Neuronal stem cell (in vitro differentiated cells): ENCODE measurements around the gene GRIP2.

Source experiments
- DNase-seq: peaks from one replicate; pipeline ENCODE4 v3.0.0-alpha.2; 2013; ENCODE audit warnings: low spot score
- H2AFZ ChIP-seq: one replicate; pipeline ENCODE4 v1.6.1; 2013; ENCODE audit warnings: mild to moderate bottlenecking, low read length, inconsistent platforms
- H2AK5ac ChIP-seq: 2 replicates; pipeline ENCODE4 v1.6.1; 2013; ENCODE audit warnings: low read depth, mild to moderate bottlenecking, inconsistent platforms, low read length, moderate library complexity, mixed read lengths
- H2BK120ac ChIP-seq: 2 replicates; pipeline ENCODE4 v1.6.1; 2013; ENCODE audit warnings: low read depth, mild to moderate bottlenecking, inconsistent platforms, low read length, moderate library complexity, mixed read lengths
- H2BK12ac ChIP-seq: one replicate; pipeline ENCODE4 v1.6.1; 2013; ENCODE audit warnings: low read length, inconsistent platforms
- H2BK15ac ChIP-seq: 2 replicates; pipeline ENCODE4 v1.6.1; 2013; ENCODE audit warnings: mild to moderate bottlenecking, low read length, inconsistent platforms, mixed read lengths
- H2BK5ac ChIP-seq: one replicate; pipeline ENCODE4 v1.6.1; 2013; ENCODE audit warnings: inconsistent platforms, mild to moderate bottlenecking, low read length, moderate library complexity
- H3K14ac ChIP-seq: one replicate; pipeline ENCODE4 v1.6.1; 2013; ENCODE audit warnings: low read length, inconsistent platforms
- H3K18ac ChIP-seq: 2 replicates; pipeline ENCODE4 v1.6.1; 2013; ENCODE audit warnings: low read length, inconsistent platforms
- H3K23ac ChIP-seq: 2 replicates; pipeline ENCODE4 v1.6.1; 2013; ENCODE audit warnings: low read depth, mild to moderate bottlenecking, mixed read lengths, low read length, inconsistent platforms; ENCODE audit not compliant: poor library complexity
- H3K27ac ChIP-seq: replicated peaks from 3 replicates; pipeline ENCODE4 v1.5.1; 2013; ENCODE audit warnings: low read length, inconsistent platforms
- H3K27me3 ChIP-seq, 3 experiments: 2 replicates each; pipeline ENCODE4 v1.6.1; 2013; ENCODE audit warnings: low read length in 3 of 3, mild to moderate bottlenecking in 2 of 3, inconsistent platforms in 1 of 3, low read depth in 1 of 3, mixed read lengths in 1 of 3, moderate library complexity in 1 of 3; ENCODE audit not compliant: control insufficient read depth in 3 of 3, insufficient read depth in 3 of 3
- H3K36me3 ChIP-seq, 2 donors: replicated peaks in 1 of 2; 2 replicates each; pipeline ENCODE4 v1.6.1; 2013; ENCODE audit warnings: low read length in 2 of 2; ENCODE audit not compliant: control insufficient read depth in 2 of 2, insufficient read depth in 2 of 2
- H3K4ac ChIP-seq: 2 replicates; pipeline ENCODE4 v1.6.1; 2013; ENCODE audit warnings: inconsistent platforms, mild to moderate bottlenecking, low read length, moderate library complexity
- H3K4me1 ChIP-seq, 2 donors: 1 replicate in 1 of 2; 2 replicates in 1 of 2; pipeline ENCODE4 v1.6.1; 2013; ENCODE audit warnings: low read length in 2 of 2, low read depth in 1 of 2; ENCODE audit not compliant: control insufficient read depth in 2 of 2, insufficient read depth in 1 of 2
- H3K4me2 ChIP-seq: one replicate; pipeline ENCODE4 v1.6.1; 2013; ENCODE audit warnings: mild to moderate bottlenecking, low read length, inconsistent platforms; ENCODE audit not compliant: insufficient read depth, poor library complexity, severe bottlenecking
- H3K4me3 ChIP-seq, 2 donors: 2 replicates each; pipeline ENCODE4 v1.5.1; 2013; ENCODE audit warnings: low read length in 2 of 2, mild to moderate bottlenecking in 2 of 2, inconsistent platforms in 1 of 2, moderate library complexity in 1 of 2
- H3K79me1 ChIP-seq: one replicate; pipeline ENCODE4 v1.6.1; 2013; ENCODE audit warnings: low read depth, mild to moderate bottlenecking, inconsistent platforms, low read length, moderate library complexity
- H3K9ac ChIP-seq: one replicate; pipeline ENCODE4 v1.6.1; 2013; ENCODE audit warnings: mild to moderate bottlenecking, low read depth, low read length, inconsistent platforms; ENCODE audit not compliant: poor library complexity
- H3K9me3 ChIP-seq, 2 donors: replicated peaks in 1 of 2; 2 replicates each; pipeline versions ENCODE3 to v1.6.1; 2013; ENCODE audit warnings: low read length in 2 of 2, mild to moderate bottlenecking in 2 of 2, inconsistent platforms in 1 of 2, low read depth in 1 of 2, mixed read lengths in 1 of 2, moderate library complexity in 1 of 2; ENCODE audit not compliant: control insufficient read depth in 2 of 2, insufficient read depth in 1 of 2
- H4K8ac ChIP-seq: one replicate; pipeline ENCODE4 v1.6.1; 2013; ENCODE audit warnings: low read depth, mild to moderate bottlenecking, inconsistent platforms, low read length, moderate library complexity
- H4K91ac ChIP-seq: one replicate; pipeline ENCODE4 v1.6.1; 2013; ENCODE audit warnings: low read length, low read depth, mild to moderate bottlenecking, inconsistent platforms; ENCODE audit not compliant: poor library complexity
- WGBS, 2 donors: extraction: QIAGEN DNeasy Blood & Tissue Kit; methylation state at CpG; one replicate each; pipeline ENCODE4 v1.1.7; 2013; ENCODE audit warnings: missing lambda C conversion rate in 2 of 2, mixed read lengths in 1 of 2; ENCODE audit not compliant: insufficient read length in 2 of 2, insufficient replicate concordance in 1 of 2; ENCODE audit errors: extremely low coverage in 2 of 2; 5-methylcytosine and 5-hydroxymethylcytosine counted together

GRIP2 gene

GRCh38 chr3:14525685-14526631 lies 14.2 kb downstream of the GRIP2 start:
- H2BK5ac ChIP-seq, result no peak overlapping the region
- peaks cover 0 to 6% of the 10 kb centered on the region in 2 donors for H3K4me1 ChIP-seq
- H3K14ac ChIP-seq, result no peak overlapping the region
- no peaks in the 10 kb centered on the region for H3K79me1 ChIP-seq
- no peaks in the 10 kb centered on the region for H3K9me3 ChIP-seq
- H3K27ac ChIP-seq, result no peak overlapping the region
- peaks cover 0 to 40% (median 0%) of the 10 kb centered on the region in 3 experiments for H3K27me3 ChIP-seq
- no peak overlapping the region for H3K4me2 ChIP-seq
- no CpG with 5 or more reads among the region's 17 CpGs for WGBS, 2 donors
- no peak overlapping the region for H2BK120ac ChIP-seq
- H2BK12ac ChIP-seq, result no peak overlapping the region
- no peak for DNase-seq
- H3K23ac ChIP-seq, result no peak overlapping the region
- no peak overlapping the region for H2AK5ac ChIP-seq
- no peak overlapping the region for H3K4me3 ChIP-seq
- no peak overlapping the region for H4K8ac ChIP-seq
- H3K18ac ChIP-seq, result peak overlapping the region; percentile 32
- no peak overlapping the region for H2AFZ ChIP-seq
- H4K91ac ChIP-seq, result no peak overlapping the region
- H3K36me3 ChIP-seq, result no peaks in the 10 kb centered on the region
- no peak overlapping the region for H3K4ac ChIP-seq
- no peak overlapping the region for H2BK15ac ChIP-seq
- no peak overlapping the region for H3K9ac ChIP-seq

- Histone ChIP-seq H3K79me1 (no peaks in the 10 kb centered on the region), H2AK5ac (no peak overlapping the region), H2BK5ac (no peak overlapping the region), H4K8ac (no peak overlapping the region), H4K91ac (no peak overlapping the region), H3K4me2 (no peak overlapping the region), H3K23ac (no peak overlapping the region), H2AFZ (no peak overlapping the region), H3K4ac (no peak overlapping the region), H3K27me3 (peaks cover 0 to 40% (median 0%) of the 10 kb centered on the region in 3 experiments), H3K27ac (no peak overlapping the region), H3K14ac (no peak overlapping the region), H3K18ac (no peak overlapping the region), H3K9ac (no peak overlapping the region), H2BK12ac (no peak overlapping the region), H3K36me3 (no peaks in the 10 kb centered on the region), H2BK120ac (no peak overlapping the region), H3K4me1 (peaks cover 0 to 6% of the 10 kb centered on the region in 2 donors), H3K4me3 (no peak overlapping the region), H3K9me3 (no peaks in the 10 kb centered on the region), H2BK15ac (no peak overlapping the region)
- DNase-seq, result no peak
- no CpG with 5 or more reads among the region's 9 CpGs for WGBS, 2 donors
These were observed 15.1 kb downstream of the GRIP2 start for GRCh38 chr3:14524920-14525660.

DNA sequence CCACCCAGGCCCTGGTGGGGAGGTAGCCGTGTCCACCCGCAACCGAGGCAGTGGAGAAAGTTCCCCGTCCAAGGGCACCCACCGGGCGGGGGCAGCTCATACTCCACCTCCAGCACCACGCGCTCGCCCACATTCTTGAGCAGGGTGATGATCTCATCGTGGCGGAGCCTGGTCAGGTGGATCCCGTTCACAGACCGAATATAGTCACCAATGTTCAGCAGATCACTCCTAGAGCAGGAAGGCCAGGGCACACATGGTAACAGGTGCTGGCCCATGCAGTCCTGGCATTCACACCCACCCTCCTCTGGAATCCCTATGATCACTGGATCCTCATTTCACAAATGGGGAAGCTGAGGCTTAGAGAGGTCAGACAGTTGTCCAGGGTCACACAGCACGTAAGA lies 15.8 kb downstream of the GRIP2 start:
- Histone ChIP-seq H3K9ac (no peak overlapping the region), H3K27ac (no peak overlapping the region), H3K18ac (peak overlapping the region; percentile 58), H3K23ac (no peak overlapping the region), H3K9me3 (no peaks in the 10 kb centered on the region), H2BK12ac (no peak overlapping the region), H4K91ac (no peak overlapping the region), H2AK5ac (no peak overlapping the region), H2BK5ac (peak overlapping the region; percentile 85), H3K4me3 (no peak overlapping the region), H2BK120ac (peak overlapping the region; percentile 81), H3K79me1 (no peaks in the 10 kb centered on the region), H3K4ac (no peak overlapping the region), H2AFZ (no peak overlapping the region), H3K36me3 (no peaks in the 10 kb centered on the region), H3K4me1 (peaks cover 0 to 6% of the 10 kb centered on the region in 2 donors), H2BK15ac (peak overlapping the region; percentile 57), H3K14ac (peak overlapping the region; percentile 15), H3K27me3 (peaks cover 0 to 40% (median 0%) of the 10 kb centered on the region in 3 experiments), H3K4me2 (no peak overlapping the region), H4K8ac (no peak overlapping the region)
- WGBS, 2 donors, result no CpG with 5 or more reads among the region's 14 CpGs
- DNase-seq, result no peak

- DNase-seq, result no peak
- H3K27me3 ChIP-seq, result peaks cover 0 to 44% (median 0%) of the 10 kb centered on the region in 3 experiments
- WGBS, 2 donors, result no CpG with 5 or more reads among the region's 7 CpGs
These were observed 16.4 kb downstream of the GRIP2 start for GRCh38 chr3:14523792-14524191.

More at GRCh38 chr3:14523792-14524191, 16.4 kb downstream of the GRIP2 start:
- no peak overlapping the region for H3K27ac ChIP-seq
- H2BK12ac ChIP-seq, result no peak overlapping the region
- peaks cover 0 to 6% of the 10 kb centered on the region in 2 donors for H3K4me1 ChIP-seq
- no peak overlapping the region for H3K4ac ChIP-seq
- no peak overlapping the region for H3K23ac ChIP-seq
- no peaks in the 10 kb centered on the region for H3K36me3 ChIP-seq
- H2BK15ac ChIP-seq, result peak overlapping the region; percentile 57
- no peak overlapping the region for H2BK120ac ChIP-seq
- H2BK5ac ChIP-seq, result peak overlapping the region; percentile 85
- peak overlapping the region; percentile 27 for H2AK5ac ChIP-seq
- H3K4me3 ChIP-seq, result no peak overlapping the region
- no peak overlapping the region for H3K14ac ChIP-seq
- H4K8ac ChIP-seq, result no peak overlapping the region
- H3K4me2 ChIP-seq, result no peak overlapping the region
- no peak overlapping the region for H3K9ac ChIP-seq
- no peaks in the 10 kb centered on the region for H3K79me1 ChIP-seq
- no peak overlapping the region for H2AFZ ChIP-seq
- no peak overlapping the region for H3K18ac ChIP-seq
- no peak overlapping the region for H4K91ac ChIP-seq
- H3K9me3 ChIP-seq, result no peaks in the 10 kb centered on the region
